Glutamatergic neuron (in vitro differentiated cells): Measurements from ENCODE around the gene GAMT. TPM values are rescaled to one million over a fixed set of nuclear protein-coding genes. Genes with fewer than 3 reads are reported as not detected.

Experiments used
- total RNA-seq: library from RNA; stranded (reverse); fragmentation: NEBNext Ultra II Directional; extraction: Animal tissue kit (Norgen Biotek cat#: 25700); gene quantifications from one replicate; pipeline ENCODE4 v1.2.1, GENCODE V29; 2021; ENCODE audit not compliant: unreplicated experiment

The GAMT gene
- total RNA-seq, 1 donor from 2014 or later: 17.9 TPM

Other genes starting within 250 kb of the GAMT start
- gene SBNO2, start 227.3 kb downstream of the GAMT start, total RNA-seq: 65.5 TPM
- gene STK11, start 195.8 kb downstream of the GAMT start, total RNA-seq: 48.2 TPM
- gene CBARP, start 163.5 kb downstream of the GAMT start, total RNA-seq: 74.7 TPM
- 129 TPM for gene ATP5F1D, start 159.8 kb downstream of the GAMT start, total RNA-seq
- 325 TPM for gene MIDN, start 153.0 kb downstream of the GAMT start, total RNA-seq
- 341 TPM for gene CIRBP, start 132.2 kb downstream of the GAMT start, total RNA-seq
- 17.3 TPM for gene FAM174C, start 126.0 kb downstream of the GAMT start, total RNA-seq
- 61.4 TPM for gene EFNA2, start 115.7 kb downstream of the GAMT start, total RNA-seq
- 123 TPM for gene NDUFS7, start 17.6 kb downstream of the GAMT start, total RNA-seq
- 135 TPM for gene DAZAP1, start 6.0 kb upstream of the GAMT start, total RNA-seq
- 603 TPM for gene RPS15, start 36.9 kb upstream of the GAMT start, total RNA-seq
- 371 TPM for gene APC2, start 48.6 kb upstream of the GAMT start, total RNA-seq
- 29.2 TPM for gene C19orf25, start 77.7 kb upstream of the GAMT start, total RNA-seq
- gene PCSK4, start 88.8 kb upstream of the GAMT start, total RNA-seq: 21.2 TPM
- gene REEP6, start 89.6 kb upstream of the GAMT start, total RNA-seq: 21.5 TPM
- gene ADAMTSL5, start 111.5 kb upstream of the GAMT start, total RNA-seq: 0.83 TPM
- gene PLK5, start 122.5 kb upstream of the GAMT start, total RNA-seq: 0.69 TPM
- gene MEX3D, start 166.8 kb upstream of the GAMT start, total RNA-seq: 96.7 TPM
- gene MBD3, start 191.3 kb upstream of the GAMT start, total RNA-seq: 106 TPM
- 204 TPM for gene UQCR11, start 203.9 kb upstream of the GAMT start, total RNA-seq